ENCODE results near the gene AJAP1.
"Not testable (repeated sequence)": the region's sequence is repeated elsewhere in the genome, so short reads cannot be mapped to it uniquely, and the experiment has no call there.

The AJAP1 gene

DNA sequence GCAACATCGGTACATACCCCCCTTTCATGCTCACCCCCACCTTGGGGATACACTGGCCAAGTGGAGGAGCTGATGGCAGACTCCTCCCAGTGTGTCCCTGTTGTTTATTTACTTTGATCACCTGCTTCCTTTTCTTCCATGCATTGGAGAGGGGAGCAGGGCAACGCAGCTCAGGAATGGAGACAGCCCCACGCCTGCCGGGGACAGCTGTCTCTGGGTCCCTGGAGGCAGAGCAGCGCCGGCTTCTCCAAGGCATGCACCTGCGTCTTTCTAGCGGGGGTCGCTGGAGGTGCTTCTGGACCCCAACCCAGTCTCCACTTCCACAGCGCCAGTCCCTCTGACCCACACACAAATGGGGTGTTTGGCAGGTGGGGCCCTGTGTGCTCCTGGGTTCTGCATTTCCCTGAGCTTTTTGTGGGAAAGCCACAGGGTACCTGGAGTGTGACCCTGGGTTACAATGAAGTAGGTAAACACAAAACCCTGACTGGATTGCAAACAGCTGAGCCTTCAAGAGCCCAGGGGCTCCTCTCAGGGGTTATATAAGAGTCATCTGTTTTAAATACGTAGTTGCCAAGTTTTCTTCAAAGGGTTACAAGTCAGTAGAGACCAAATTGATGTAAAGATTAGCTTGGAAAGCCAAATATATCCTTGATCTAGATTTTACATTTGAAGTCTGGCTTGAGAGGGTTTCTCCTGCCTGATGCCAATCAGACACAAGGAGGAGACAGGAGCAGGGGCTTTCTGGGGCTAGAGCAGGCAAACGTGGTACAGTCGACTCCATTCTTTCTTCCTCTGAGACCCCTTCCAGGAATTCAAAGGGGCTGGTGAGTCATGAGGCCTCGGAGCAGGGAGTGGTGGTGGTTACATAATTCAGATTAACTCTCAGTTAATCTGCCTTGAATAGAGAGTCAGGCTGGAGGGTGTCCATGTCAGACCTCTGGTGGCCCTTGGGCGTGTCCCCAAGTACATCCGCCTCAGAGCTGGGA is 4.5 kb downstream of the AJAP1 start:
- DNase-seq: no peak

DNA sequence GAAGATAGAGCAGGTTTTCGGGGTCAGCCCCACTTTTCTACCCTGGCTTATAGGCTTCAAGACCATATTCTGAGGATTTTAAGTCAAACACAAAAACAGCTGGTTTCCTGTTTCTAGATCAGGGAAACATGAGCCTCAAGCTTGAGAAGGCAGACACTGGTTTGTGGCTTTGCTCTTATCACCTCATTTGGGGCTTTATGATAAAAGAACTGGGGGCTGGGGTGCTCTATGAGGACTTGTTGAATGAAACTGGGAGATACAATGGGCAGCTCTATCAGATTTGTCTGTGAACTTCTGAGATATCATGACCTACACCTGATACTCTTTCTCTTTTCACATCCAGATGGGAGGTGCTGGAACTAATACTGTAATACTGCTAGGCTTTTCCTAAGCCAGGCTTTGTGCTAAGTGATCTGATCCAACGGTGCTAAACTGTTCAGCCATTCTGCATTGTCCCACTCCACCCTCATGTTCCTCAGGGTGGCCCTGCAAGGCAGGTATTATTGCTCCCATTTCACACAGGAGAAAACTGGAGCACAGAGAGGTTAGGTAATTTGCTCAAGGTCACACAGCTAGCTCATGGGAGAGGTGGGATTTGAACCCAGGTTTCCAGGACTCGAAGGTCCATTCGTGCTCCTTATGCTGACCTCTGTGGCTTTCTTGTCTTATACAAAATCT is 6.6 kb downstream of the AJAP1 start:
- no peak for DNase-seq

DNA sequence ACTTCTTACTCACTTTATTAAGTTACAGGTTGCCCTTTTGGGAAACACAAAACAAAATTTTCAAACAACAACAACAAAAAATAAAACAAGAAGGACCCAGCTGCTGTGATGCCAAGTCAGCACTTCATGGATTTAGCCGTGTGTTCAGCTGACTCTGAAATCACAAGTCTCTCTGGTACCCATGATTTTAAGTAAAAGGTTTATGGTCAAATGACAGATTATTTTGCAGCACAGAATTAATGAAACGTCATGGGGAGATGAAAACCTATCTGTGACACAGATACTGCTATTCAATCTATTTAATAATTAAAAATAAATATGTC is 7.1 kb downstream of the AJAP1 start:
- DNase-seq: no peak

DNA sequence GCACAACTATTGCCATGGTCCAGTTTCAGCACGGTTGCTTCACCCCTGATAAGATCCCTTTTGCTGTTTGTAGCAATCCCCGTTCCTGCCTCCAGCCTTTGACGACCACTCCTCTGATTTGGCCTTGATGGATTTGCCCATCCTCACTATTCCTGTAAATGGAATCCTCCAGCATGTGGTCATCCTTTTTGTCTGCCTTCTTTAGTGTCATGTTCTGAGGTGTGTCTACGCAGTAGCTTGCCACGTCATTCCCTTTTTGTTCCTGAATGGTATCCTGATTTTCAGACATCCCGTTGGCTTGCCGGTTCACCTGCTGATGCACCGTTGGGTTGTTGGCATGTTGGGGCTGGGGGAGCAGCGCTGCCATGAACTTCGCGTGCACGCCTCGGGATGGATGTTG is 7.8 kb downstream of the AJAP1 start:
- no peak for DNase-seq

DNA sequence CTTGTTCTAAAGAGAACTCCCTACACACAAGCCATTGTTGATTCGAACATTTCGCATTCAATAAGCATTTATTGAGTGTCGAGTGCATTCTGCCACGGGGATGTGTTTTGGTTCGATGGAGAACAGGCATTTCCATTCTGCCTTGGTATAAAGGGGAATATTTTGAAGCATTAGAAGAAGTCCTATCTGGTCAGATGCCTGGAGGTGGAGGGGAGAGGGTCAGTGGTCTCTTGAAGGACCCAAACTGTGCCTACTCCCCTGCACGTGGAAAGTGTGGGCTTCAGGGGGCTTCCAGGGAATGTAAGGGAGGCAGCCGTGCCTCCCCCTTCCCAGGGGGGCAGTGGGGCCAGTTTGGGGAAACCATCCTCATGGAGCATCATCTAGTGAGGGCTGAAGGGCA is 8.3 kb downstream of the AJAP1 start:
- DNase-seq: no peak

DNA sequence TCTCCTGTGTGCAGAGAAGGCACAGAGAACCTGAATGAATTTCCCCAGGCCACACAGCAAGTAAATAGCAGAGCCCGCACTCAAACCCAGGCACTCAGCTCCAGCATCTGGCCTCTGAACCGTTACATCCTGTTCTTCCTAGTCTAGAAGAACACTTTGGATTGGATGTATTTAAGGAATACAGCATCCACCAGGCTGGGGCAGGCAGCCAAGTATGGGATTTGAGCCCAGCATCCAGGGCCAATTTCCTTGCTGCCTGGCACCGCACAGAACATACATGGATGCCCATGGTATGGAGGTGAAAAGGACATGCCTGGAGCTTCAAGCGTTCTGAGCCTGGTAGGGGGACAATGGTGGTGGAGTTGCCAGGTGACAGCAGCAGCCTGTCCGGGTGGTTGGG is 9.7 kb downstream of the AJAP1 start:
- DNase-seq: no peak

DNA sequence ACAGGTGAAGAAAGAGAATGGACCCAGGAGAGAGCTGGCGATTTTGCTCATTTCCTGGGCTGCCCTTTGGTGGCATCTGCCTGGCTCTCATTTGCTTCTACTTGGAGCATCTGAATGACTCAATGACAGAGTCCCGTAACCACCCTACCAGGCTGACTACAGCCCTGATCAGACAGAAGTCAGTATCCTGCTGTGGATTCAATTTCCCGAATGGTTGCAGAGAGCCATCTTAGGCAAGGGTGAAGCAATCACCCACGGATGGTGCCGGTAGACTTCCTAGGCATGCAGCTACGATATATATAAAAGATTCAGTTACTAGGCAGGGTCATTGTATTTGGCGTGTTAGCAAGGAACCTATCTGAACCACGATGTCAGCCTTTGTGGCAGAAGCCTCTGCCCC is 10.2 kb downstream of the AJAP1 start:
- DNase-seq: no peak

DNA sequence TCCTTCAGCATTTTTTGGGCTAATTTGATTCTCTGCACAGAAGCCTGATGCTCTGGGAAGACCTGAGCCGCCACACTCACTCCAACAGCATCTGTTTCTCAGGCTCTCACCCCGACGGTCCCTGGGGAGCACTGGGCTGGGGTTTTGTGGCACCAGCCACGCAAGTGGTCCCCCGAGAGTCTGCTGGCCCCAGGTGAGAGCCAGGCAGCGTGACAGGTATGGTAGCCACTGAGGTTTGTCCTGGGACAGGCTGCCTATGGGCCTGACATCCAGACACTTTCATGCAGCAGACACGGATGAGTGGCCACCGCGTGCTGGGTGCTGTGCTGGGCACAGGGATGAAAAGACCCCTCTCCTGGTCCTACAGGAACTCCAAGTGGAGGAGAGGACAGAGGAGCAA is 11.0 kb downstream of the AJAP1 start:
- DNase-seq: no peak

DNA sequence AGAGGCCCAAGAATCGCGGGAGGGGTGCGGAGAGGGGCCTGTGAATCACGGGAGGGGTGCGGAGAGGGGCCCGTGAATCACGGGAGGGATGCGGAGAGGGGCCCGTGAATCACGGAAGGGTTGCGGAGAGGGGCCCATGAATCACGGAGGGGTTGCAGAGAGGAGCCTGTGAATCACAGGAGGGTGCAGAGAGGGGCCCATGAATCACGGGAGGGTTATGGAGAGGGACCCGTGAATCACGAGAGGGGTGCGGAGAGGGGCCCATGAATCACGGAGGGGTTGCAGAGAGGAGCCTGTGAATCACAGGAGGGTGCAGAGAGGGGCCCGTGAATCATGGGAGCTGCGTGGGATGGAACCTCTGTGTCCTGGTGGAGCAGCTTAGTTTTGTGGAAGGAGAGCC is 12.3 kb downstream of the AJAP1 start:
- not testable (repeated sequence) for DNase-seq

DNA sequence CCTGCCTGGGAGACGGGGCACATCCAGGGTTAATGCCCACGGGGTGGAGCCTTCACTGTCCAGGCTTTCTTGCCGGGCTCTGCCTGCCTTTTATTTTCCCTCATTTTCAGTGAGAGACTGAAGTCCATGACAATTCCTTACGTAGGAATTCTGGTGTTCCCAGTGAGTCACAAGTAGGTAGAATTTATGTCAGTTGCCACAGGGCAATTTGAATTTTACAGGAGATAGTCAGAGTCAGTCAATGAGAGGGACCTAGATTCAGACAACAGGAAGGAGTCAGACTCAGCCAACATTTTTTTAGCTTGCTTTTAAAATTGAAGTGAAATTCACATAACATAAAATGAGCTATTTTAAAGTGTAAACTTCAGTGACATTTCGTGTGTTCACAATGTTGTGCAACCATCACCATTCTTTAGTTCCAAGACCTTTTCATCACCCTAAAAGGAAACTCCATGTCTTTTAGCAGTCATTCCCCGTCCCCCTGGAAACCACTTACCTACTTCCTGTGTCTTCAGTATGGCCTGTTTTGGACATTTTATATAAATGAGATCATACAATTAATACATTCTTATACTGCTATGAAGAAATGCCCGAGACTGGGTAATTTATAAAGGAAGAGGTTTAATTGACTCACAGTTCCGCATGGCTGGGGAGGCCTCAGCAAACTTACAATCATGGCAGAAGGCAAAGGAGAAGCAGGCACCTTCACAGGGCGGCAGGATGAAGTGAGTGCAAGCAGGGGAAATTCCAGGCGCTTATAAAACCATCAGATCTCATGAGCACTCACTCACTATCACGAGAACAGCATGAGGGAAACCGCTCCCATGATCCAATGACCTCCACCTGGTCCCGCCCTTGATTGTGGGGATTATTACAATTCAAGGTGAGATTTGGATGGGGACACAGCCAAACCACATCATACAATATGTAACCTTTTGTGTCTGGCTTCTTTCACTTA is 14.6 kb downstream of the AJAP1 start:
- DNase-seq: no peak

DNA sequence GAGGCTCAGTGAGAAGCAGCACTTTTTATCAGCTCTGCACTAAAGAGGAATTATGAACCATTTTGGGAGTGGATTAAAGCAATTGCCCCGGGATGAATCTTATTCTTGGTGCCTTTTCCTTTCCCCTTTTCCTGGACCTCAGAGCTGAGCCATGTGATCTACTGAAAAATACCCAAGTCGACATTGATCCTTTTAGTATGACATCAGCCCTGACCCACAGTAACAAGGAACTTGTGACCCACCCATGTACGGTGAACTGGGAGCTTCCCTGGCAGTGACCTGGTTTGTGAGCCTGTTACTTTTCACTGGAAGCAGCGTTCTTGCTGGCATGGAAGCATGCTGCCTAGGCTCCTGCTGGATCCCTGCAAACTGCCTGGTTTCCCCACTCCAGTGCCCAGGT is 15.9 kb downstream of the AJAP1 start:
- DNase-seq: no peak

DNA sequence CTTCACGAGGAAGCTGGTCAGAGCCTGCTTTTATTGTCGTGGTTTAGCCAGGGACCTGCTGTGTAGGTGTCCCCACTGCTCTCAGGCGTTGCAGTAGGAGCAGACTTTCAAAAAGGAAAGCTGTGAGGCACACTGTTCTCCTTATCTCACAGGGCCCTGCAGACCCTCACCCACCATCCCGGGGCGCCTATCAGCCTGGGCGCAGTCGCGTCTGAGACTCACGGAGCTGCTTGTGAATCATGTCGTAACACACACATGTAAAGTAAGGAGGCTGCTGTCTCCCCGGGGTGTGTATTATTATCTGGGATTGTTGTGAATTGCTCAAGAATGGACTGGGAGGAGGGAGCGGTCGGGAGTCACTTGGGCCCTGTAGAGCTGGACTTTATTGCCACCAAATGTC is 17.4 kb downstream of the AJAP1 start:
- no peak for DNase-seq

DNA sequence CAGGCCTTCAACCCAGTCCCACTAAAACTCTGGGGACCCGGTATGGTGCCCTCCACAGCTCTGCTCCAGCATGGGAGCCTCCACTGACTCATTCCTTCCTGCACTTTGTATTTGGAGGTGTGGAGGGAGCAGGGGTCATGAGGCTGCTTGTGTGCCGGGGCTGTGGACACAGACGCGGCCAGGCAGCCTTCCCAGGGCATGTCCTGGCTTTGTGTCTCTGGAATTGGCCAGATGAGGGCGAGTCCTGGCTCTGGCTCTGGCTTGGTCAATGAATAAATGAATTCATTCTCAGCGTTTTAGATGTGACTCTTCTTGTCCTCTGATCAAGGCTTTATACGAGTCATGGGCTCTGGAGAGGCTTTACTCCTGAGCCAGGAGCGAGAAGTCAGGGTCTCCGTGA is 19.1 kb downstream of the AJAP1 start:
- no peak for DNase-seq

DNA sequence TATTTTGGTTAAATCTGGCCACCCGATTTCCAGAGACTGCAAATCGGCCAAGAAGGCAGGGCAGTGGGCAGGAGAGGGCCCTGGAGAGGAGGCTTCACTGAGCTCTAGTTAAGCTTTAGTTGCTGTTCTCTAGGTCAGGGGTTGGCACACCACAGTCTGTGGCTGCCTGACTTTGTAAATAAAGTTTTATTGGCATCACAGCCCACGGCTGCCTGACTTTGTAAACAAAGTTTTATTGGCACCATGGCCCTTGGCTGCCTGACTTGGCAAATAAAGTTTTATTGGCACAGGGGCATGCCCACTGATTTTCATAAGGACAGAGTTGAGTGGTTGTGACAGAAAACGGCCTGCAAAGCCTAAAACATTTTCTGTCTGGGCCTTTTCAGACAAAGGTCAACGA is 19.7 kb downstream of the AJAP1 start:
- no peak for DNase-seq

DNA sequence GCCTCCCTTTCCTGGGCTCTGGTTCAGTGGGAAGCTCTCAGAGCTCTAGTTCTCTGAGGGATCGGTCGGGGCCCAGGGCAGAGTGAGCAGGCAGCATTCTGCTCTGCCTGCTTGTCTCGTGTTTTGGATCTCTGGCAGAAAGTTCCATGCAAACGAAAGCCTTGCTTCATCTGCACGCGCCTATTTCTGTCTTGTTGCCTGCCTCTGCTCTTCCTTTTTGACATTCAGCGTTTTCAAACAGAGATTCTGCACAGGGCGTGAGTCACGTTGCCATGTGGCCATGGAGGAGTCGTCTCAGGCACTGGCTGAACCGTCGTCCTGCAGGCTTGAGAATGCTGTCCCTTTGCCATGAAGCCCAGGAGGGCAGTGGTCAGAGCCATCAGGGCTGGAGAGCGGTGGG is 20.3 kb downstream of the AJAP1 start:
- DNase-seq: no peak

DNA sequence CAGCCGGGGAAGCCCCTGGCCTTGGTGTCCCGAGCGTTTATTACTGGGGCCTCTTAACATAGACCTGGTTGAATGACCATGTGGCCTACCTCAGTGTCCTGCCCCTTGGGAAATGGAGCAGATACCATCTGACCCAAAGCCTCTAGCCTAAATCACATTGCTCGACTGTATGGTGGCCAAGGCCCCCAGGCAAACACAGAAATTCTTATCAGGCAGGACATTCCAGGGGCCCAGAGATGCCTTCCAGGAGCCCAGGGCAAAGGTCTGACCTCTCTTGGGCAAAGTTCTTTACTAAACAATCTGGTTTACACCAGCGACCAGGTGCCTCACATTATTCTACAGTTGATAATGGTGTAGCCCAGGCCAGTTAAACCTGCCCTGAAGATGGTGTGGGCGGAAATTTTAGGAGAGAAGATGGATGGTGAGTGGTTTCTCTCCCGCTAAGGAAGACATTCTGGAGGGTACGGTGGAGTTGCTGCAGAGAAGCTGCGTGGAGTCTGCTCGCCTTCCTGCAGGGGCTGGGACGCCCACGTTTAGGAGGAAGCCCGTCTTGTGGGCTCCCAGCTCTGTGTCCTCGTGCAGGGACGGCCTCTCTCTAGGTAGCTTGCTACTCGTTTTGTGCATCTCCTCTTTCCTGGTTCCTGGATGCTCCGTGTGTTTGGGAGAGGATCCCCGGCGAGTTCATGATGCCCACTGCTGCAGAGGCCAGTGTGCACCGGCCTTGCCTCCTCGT is 21.2 kb downstream of the AJAP1 start:
- DNase-seq: no peak

DNA sequence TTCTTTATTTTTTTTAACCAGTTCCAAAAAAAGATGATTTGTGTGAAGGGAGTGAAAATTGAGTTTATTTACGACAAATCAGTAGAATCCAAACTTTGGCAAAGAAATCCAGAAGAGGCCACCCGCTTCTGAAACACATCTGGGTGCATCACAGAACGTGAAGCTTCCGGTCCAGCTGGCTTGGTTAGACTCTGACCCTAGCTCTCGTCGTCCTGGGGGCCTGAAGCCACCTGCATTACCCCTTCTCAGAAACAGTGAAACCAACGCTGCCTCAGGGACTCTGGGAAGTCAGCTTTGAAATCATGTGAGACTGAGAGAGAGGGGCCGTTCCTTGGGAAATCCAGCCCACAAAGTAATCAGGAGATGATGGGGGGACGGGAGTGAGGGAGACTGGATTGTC is 21.8 kb downstream of the AJAP1 start:
- no peak for DNase-seq

DNA sequence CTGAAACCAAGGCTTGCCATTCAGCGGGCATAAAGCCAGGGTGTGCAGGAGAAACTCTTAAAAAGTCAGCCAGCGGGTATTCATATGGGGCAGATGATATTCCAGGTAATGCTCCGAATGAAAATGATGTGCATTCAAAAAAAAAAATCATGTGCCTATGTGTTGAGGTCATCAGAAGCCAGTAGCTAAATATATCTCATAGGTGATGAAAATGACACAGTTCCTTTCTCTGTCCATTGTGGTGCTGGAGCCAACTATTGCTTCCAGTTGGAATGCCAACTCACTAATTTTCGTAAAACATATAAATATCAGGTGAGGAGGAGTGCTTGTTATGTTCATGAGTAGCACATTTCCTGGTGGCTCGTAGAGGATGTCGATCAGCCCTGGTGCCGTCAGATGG is 23.2 kb downstream of the AJAP1 start:
- no peak for DNase-seq

DNA sequence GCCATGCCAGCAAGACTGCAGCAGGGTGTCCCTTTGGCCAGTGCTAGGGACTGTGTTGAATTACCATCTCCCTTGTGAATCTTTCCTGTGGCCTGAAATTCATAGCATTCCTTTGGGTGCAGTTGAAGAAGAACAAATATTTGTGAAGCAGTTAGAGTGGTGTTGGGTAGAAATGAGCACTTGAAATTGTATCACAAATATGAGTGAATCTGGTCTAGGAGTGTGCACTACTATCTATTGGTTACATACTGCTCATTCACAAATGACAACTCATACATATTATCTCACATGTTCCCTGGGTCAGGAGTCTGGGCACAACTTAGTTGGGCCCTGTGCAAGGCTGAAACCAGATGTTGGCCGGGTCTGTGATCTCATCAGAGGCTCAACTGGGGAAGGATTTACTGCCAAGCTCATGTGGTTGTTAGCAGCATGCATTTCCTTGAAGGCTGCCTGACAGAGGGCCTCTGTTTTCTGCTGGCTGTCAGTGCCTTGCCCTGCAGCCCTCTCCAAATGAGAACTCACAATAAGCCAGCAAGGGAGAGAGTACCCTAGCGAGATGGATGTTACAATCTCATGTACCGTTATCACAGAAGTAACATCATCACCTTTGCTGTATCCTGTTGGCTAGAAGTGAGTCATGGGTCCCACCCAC is 23.8 kb downstream of the AJAP1 start:
- DNase-seq: no peak

DNA sequence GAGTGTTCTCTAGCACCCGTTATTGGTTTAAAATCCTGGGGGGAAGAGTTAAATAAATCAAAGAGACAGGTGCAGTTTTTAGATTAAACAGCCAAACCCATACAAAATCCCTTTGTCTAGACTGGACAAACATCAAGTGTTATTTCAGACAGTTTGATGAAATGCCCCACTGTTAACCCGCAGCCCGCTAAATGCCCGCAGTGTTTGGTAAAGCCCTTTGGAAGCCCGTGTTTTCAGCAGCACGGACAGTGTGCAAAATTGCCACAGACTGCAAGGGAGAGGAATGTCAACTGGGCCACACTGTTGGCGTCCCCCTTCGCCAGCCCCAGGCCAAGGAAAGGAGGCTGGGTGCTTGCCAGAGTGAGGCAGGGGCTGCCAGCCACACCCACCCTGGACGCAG is 26.6 kb downstream of the AJAP1 start:
- DNase-seq: no peak

DNA sequence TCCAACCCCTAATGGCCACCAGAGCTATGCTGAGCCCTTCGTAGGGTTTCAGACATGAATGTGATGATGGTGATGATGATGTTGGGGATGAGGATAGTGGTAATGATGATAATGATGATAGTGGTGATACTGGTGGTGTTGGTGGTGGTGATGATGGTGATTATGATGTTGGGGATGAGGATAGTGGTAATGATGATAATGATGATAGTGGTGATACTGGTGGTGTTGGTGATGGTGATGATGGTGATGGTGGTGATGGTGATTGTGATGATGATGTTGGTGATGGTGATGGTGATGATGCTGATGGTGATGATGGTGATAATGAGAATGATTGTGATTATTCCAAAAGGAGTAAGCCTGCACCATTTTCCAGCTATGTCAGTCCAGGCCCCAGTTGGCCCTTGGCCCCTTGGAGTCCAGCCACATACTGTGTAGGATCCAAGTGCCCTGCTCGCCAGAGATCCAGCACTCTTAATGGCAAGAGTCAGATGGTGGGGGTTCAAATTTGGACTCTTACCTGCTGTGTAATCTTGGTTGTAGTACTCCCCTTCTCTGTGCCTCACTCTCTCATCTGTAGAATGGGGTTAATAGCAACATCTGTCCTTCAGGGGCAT is 28.3 kb downstream of the AJAP1 start:
- DNase-seq: no peak

DNA sequence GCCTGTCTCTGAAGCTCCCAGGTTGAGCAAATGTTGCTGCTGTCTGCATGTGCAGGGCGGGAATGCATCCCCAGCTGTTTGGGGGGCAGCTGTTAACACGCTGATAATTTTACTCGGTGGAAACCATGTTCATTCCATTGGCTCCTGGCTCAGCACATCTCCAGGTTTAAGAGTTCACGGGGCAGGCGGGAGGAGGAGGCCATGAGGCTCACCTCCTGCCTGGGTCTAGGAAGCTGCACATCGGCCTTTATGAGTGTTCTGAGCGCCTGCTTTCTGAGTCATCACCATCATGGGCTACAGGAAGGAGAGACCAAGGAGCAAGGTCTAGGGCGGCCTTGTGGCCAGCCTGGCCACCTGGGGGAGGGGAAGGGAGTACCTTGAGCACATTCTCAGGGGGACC is 29.7 kb downstream of the AJAP1 start:
- no peak for DNase-seq

Data from 8988T (cell line).